Thoracic aorta (tissue), 2 donors: ENCODE results near the gene SLC6A19. TPM values are rescaled to one million over a fixed set of nuclear protein-coding genes. Genes with fewer than 3 reads are reported as not detected.

Experiments used
- ATAC-seq: fragments of 150-250 bp; one replicate; pipeline ENCODE4 v1.8.0; 2017; ENCODE audit warnings: low read depth; ENCODE audit not compliant: insufficient number of reproducible peaks, low FRiP score
- DNase-seq: peaks from one replicate; pipeline ENCODE4 v3.0.0-alpha.2; 2020; ENCODE audit warnings: low spot score
- H3K27ac ChIP-seq, 2 donors: fragments of 200-600 bp; sonication (generic); 1 replicate in 1 of 2; 2 replicates in 1 of 2; pipeline ENCODE4 v1.5.1; 2016; ENCODE audit warnings: mild to moderate bottlenecking in 2 of 2, moderate library complexity in 2 of 2
- H3K27me3 ChIP-seq: fragments of 200-600 bp; sonication (generic); replicated peaks from 2 replicates; pipeline ENCODE4 v1.6.0; 2016; ENCODE audit warnings: mild to moderate bottlenecking; ENCODE audit not compliant: insufficient read depth
- H3K36me3 ChIP-seq: fragments of 200-600 bp; sonication (generic); one replicate; pipeline ENCODE4 v1.5.1; 2016
- H3K4me1 ChIP-seq, 2 donors: fragments of 200-600 bp; sonication (generic); 1 replicate in 1 of 2; 2 replicates in 1 of 2; pipeline versions ENCODE4 v1.5.1 to v1.6.0; 2016; ENCODE audit warnings: low read depth in 2 of 2, mild to moderate bottlenecking in 1 of 2; ENCODE audit not compliant: control insufficient read depth in 1 of 2
- H3K4me3 ChIP-seq: fragments of 200-600 bp; sonication (generic); 2 replicates; pipeline ENCODE4 v1.5.1; 2016; ENCODE audit warnings: mild to moderate bottlenecking
- H3K9me3 ChIP-seq: fragments of 200-600 bp; sonication (generic); 2 replicates; pipeline ENCODE4 v1.5.1; 2016
- CTCF ChIP-seq: fragments of 200-600 bp; sonication (generic); IDR thresholded peaks from one replicate; pipeline ENCODE4 v1.5.1; 2019; ENCODE audit warnings: antibody characterized with exemption
- total RNA-seq, 2 donors: library from RNA; depleted of rRNA; stranded (reverse); fragments of >200 nt; gene quantifications; one replicate each; pipeline versions ENCODE4 v1.1.0 to v1.2.3, GENCODE V29; 2016

Gene SLC6A19
- total RNA-seq, 2 donors from 2014 or later = not detected

- no peak for DNase-seq
- no peak for TF ChIP-seq CTCF
These were observed 30.0 kb upstream of the SLC6A19 start for GRCh38 chr5:1171340-1171941.

GRCh38 chr5:1172007-1172581 is 29.3 kb upstream of the SLC6A19 start:
- H3K27ac ChIP-seq = no peak overlapping the region
- DNase-seq (no peak), ATAC-seq (no peak)
- H3K4me3 ChIP-seq = no peak overlapping the region
- H3K36me3 ChIP-seq = no peaks in the 10 kb centered on the region
- H3K4me1 ChIP-seq = no peaks in the 10 kb centered on the region
- no peaks in the 10 kb centered on the region for H3K27me3 ChIP-seq
- no peaks in the 10 kb centered on the region for H3K9me3 ChIP-seq
- no peak for TF ChIP-seq CTCF

More at GRCh38 chr5:1171340-1171941, 30.0 kb upstream of the SLC6A19 start:
- no peak for ATAC-seq
- no peaks in the 10 kb centered on the region for H3K36me3 ChIP-seq
- H3K27ac ChIP-seq = no peak overlapping the region
- no peaks in the 10 kb centered on the region for H3K27me3 ChIP-seq
- no peaks in the 10 kb centered on the region for H3K9me3 ChIP-seq
- H3K4me1 ChIP-seq = no peaks in the 10 kb centered on the region
- no peak overlapping the region for H3K4me3 ChIP-seq

GRCh38 chr5:1172670-1173404 is 28.6 kb upstream of the SLC6A19 start:
- Histone ChIP-seq H3K9me3 (no peaks in the 10 kb centered on the region), H3K4me3 (no peak overlapping the region), H3K27ac (no peak overlapping the region), H3K27me3 (no peaks in the 10 kb centered on the region), H3K36me3 (no peaks in the 10 kb centered on the region), H3K4me1 (no peaks in the 10 kb centered on the region)
- no peak for TF ChIP-seq CTCF
- ATAC-seq (no peak), DNase-seq (no peak)

GRCh38 chr5:1173485-1174070 is 27.8 kb upstream of the SLC6A19 start:
- no peak for ATAC-seq
- Histone ChIP-seq H3K27me3 (no peaks in the 10 kb centered on the region), H3K27ac (no peak overlapping the region), H3K4me3 (no peak overlapping the region), H3K4me1 (no peaks in the 10 kb centered on the region), H3K9me3 (no peaks in the 10 kb centered on the region), H3K36me3 (no peaks in the 10 kb centered on the region)
- DNase-seq = no peak
- no peak for TF ChIP-seq CTCF
